PC-9 (cell line): ENCODE results near the gene KIF2A. TPM values are rescaled to one million over a fixed set of nuclear protein-coding genes. Genes with fewer than 3 reads are reported as not detected.

Source experiments
- BruUV-seq: library from RNA; stranded (reverse); fragments of 400-500 nt; replicated peaks from 2 replicates; lab custom pipeline; 2021; lab: Mats Ljungman, UMichigan
- CTCF ChIA-PET: fragments of 300-600 bp; sonication (Branson Sonifier 250); formaldehyde crosslinking; loops from one replicate; lab custom pipeline; 2022; ENCODE audit warnings: antibody characterized with exemption; lab: Charles Lee
- POLR2A ChIA-PET: fragments of 300-600 bp; sonication (Branson Sonifier 250); formaldehyde crosslinking; loops from one replicate; lab custom pipeline; 2022; ENCODE audit warnings: antibody characterized with exemption; ENCODE audit not compliant: unreplicated experiment; lab: Charles Lee
- DNase-seq, 2 experiments: peaks; one replicate each; pipeline versions ENCODE4 v3.0.0 to v3.0.0-alpha.2; 2015 to 2022; ENCODE audit warnings: mixed read lengths in 1 of 2
- H2AFZ ChIP-seq: fragments of 200-600 bp; sonication (generic); 2 replicates; pipeline ENCODE4 v1.8.1; 2017; ENCODE audit warnings: antibody characterized with exemption
- H3F3A ChIP-seq: fragments of 200-600 bp; sonication (generic); 2 replicates; pipeline ENCODE4 v1.8.1; 2017; ENCODE audit warnings: antibody characterized with exemption, mild to moderate bottlenecking, low read depth; ENCODE audit not compliant: insufficient read depth
- H3K27ac ChIP-seq: fragments of 200-600 bp; sonication (generic); 2 replicates; pipeline ENCODE4 v1.6.1; 2016; ENCODE audit warnings: mixed run types
- H3K27me3 ChIP-seq: fragments of 200-600 bp; sonication (generic); 2 replicates; pipeline ENCODE4 v1.6.1; 2016; ENCODE audit warnings: low read depth, mixed run types; ENCODE audit not compliant: insufficient read depth
- H3K36me3 ChIP-seq: fragments of 200-600 bp; sonication (generic); 2 replicates; pipeline ENCODE4 v1.6.1; 2016; ENCODE audit warnings: low read depth, mixed run types
- H3K4me1 ChIP-seq: fragments of 200-600 bp; sonication (generic); replicated peaks from 2 replicates; pipeline ENCODE4 v1.6.1; 2016; ENCODE audit warnings: mixed run types; ENCODE audit not compliant: insufficient read depth
- H3K4me2 ChIP-seq: fragments of 200-600 bp; sonication (generic); 2 replicates; pipeline ENCODE4 v1.6.1; 2017; ENCODE audit warnings: mixed run types
- H3K4me3 ChIP-seq: fragments of 200-600 bp; sonication (generic); 2 replicates; pipeline ENCODE4 v1.6.1; 2016; ENCODE audit warnings: mixed run types
- H3K79me2 ChIP-seq: fragments of 200-600 bp; sonication (generic); 2 replicates; pipeline ENCODE4 v1.6.1; 2017; ENCODE audit warnings: low read depth, mixed run types
- H3K9me2 ChIP-seq: fragments of 200-600 bp; sonication (generic); 2 replicates; pipeline ENCODE4 v1.8.1; 2017; ENCODE audit warnings: mild to moderate bottlenecking; ENCODE audit not compliant: insufficient read depth
- H3K9me3 ChIP-seq: fragments of 200-600 bp; sonication (generic); 2 replicates; pipeline ENCODE4 v1.8.1; 2016; ENCODE audit warnings: low read depth; ENCODE audit not compliant: insufficient read depth
- H4K20me1 ChIP-seq: fragments of 200-600 bp; sonication (generic); 2 replicates; pipeline ENCODE4 v1.8.1; 2017; ENCODE audit not compliant: insufficient read depth
- CTCF ChIP-seq: fragments of 200-600 bp; sonication (generic); conservative IDR thresholded peaks from 2 replicates; pipeline ENCODE4 v1.6.1; 2017; ENCODE audit warnings: mixed run types, antibody characterized with exemption, mild to moderate bottlenecking, moderate library complexity
- EZH2 ChIP-seq: fragments of 200-600 bp; sonication (generic); IDR thresholded peaks from 2 replicates; pipeline ENCODE4 v1.8.0; 2017; ENCODE audit warnings: antibody characterized with exemption, low read depth
- intact Hi-C: fragments of 100-400 bp; cut with micrococcal nuclease; formaldehyde crosslinking; loops from one replicate; pipeline ENCODE4 v1.10.0; 2022; ENCODE audit not compliant: unreplicated experiment
- total RNA-seq: library from RNA; stranded (reverse); gene quantifications from 2 replicates; pipeline ENCODE4 v1.2.3, GENCODE V29; 2021

KIF2A gene
- total RNA-seq, 1 experiment from 2014 or later, result 54.8 TPM

- Histone ChIP-seq H3K27ac (no peak overlapping the region), H3K4me3 (no peak overlapping the region), H2AFZ (no peak overlapping the region), H3K4me1 (no peaks in the 10 kb centered on the region), H3K79me2 (no peaks in the 10 kb centered on the region), H3K9me2 (no peaks in the 10 kb centered on the region), H4K20me1 (no peaks in the 10 kb centered on the region), H3K36me3 (no peaks in the 10 kb centered on the region), H3K9me3 (no peaks in the 10 kb centered on the region), H3F3A (no peaks in the 10 kb centered on the region), H3K4me2 (no peak overlapping the region), H3K27me3 (no peaks in the 10 kb centered on the region)
- no TSS peak for BruUV-seq
- TF ChIP-seq EZH2, result no peak
- no peak for TF ChIP-seq CTCF
- POLR2A ChIA-PET, result interaction anchor here (0.7 kb wide), 1 partner anchor 46 kb away, joined by 3 read pairs; no protein-coding TSS in a partner anchor
- intact Hi-C loops, result no loop called here
- DNase-seq, result no peak
- CTCF ChIA-PET, result no interaction called here
Observed at GRCh38 chr5:62259699-62260250, 46.2 kb upstream of the KIF2A start.

- intact Hi-C loops, result no loop called here
Observed at GRCh38 chr5:62260513-62260912, 45.5 kb upstream of the KIF2A start.

GRCh38 chr5:62263401-62263800 is 42.6 kb upstream of the KIF2A start:
- no peak overlapping the region for H3K4me2 ChIP-seq
- no peak overlapping the region for H3K27ac ChIP-seq
- no peaks in the 10 kb centered on the region for H3K79me2 ChIP-seq
- no peak overlapping the region for H2AFZ ChIP-seq
- no TSS peak for BruUV-seq
- DNase-seq, result no peak
- H3K4me3 ChIP-seq, result no peak overlapping the region
- TF ChIP-seq CTCF (no peak), EZH2 (no peak)
- ChIA-PET CTCF (no interaction called here), POLR2A (no interaction called here)
- peaks cover 10% of the 10 kb centered on the region for H3K4me1 ChIP-seq
- H3K36me3 ChIP-seq, result no peaks in the 10 kb centered on the region
- H3F3A ChIP-seq, result peaks cover 2% of the 10 kb centered on the region
- H3K27me3 ChIP-seq, result no peaks in the 10 kb centered on the region
- H3K9me2 ChIP-seq, result no peaks in the 10 kb centered on the region
- no peaks in the 10 kb centered on the region for H3K9me3 ChIP-seq
- no peaks in the 10 kb centered on the region for H4K20me1 ChIP-seq
- intact Hi-C loops, result no loop called here

More at GRCh38 chr5:62260513-62260912, 45.5 kb upstream of the KIF2A start:
- H3K27me3 ChIP-seq, result no peaks in the 10 kb centered on the region
- H3F3A ChIP-seq, result no peaks in the 10 kb centered on the region
- no peaks in the 10 kb centered on the region for H3K79me2 ChIP-seq
- ChIA-PET POLR2A (no interaction called here), CTCF (no interaction called here)
- no peak overlapping the region for H3K4me3 ChIP-seq
- DNase-seq, result no peak
- no peaks in the 10 kb centered on the region for H3K36me3 ChIP-seq
- H3K9me3 ChIP-seq, result no peaks in the 10 kb centered on the region
- H3K4me1 ChIP-seq, result no peaks in the 10 kb centered on the region
- TF ChIP-seq EZH2 (no peak), CTCF (no peak)
- no peaks in the 10 kb centered on the region for H4K20me1 ChIP-seq
- H3K9me2 ChIP-seq, result no peaks in the 10 kb centered on the region
- H3K27ac ChIP-seq, result no peak overlapping the region
- no peak overlapping the region for H3K4me2 ChIP-seq
- H2AFZ ChIP-seq, result no peak overlapping the region
- BruUV-seq, result no TSS peak
